VCaP (cell line): Measurements from ENCODE around the gene FAM193B.

Source experiments
- H3K27ac ChIP-seq: fragments of 450-650 bp; 2 replicates; pipeline ENCODE4 v1.5.1; 2017
- CTCF ChIP-seq: fragments of 450-650 bp; conservative IDR thresholded peaks from 2 replicates; pipeline ENCODE4 v1.5.1; 2017; ENCODE audit warnings: mild to moderate bottlenecking, moderate library complexity

FAM193B gene

GRCh38 chr5:177526191-177526590, 28.2 kb downstream of the FAM193B start:
- no peak overlapping the region for H3K27ac ChIP-seq
- TF ChIP-seq CTCF = no peak

GRCh38 chr5:177524941-177525655, 29.3 kb downstream of the FAM193B start:
- no peak overlapping the region for H3K27ac ChIP-seq
- TF ChIP-seq CTCF = no peak

GRCh38 chr5:177524539-177524900, 29.8 kb downstream of the FAM193B start:
- H3K27ac ChIP-seq = no peak overlapping the region
- TF ChIP-seq CTCF = no peak

- H3K27ac ChIP-seq = no peak overlapping the region
- no peak for TF ChIP-seq CTCF
These were observed 30.4 kb downstream of the FAM193B start for GRCh38 chr5:177523711-177524538.

GRCh38 chr5:177520916-177521513, 33.3 kb downstream of the FAM193B start:
- H3K27ac ChIP-seq = no peak overlapping the region
- 0 out of 2 replicates have a peak, but pooled peaks have one; percentile 12 for TF ChIP-seq CTCF

GRCh38 chr5:177520271-177520670, 34.1 kb downstream of the FAM193B start:
- TF ChIP-seq CTCF = no peak
- no peak overlapping the region for H3K27ac ChIP-seq
